Hepatocyte (in vitro differentiated cells): ENCODE measurements around the gene ADAMTS2. TPM values are rescaled to one million over a fixed set of nuclear protein-coding genes. Genes with fewer than 3 reads are reported as not detected.

ENCODE experiments used
- DNase-seq: peaks from one replicate; pipeline ENCODE4 v3.0.0-alpha.2; 2016; ENCODE audit warnings: low spot score
- H2AFZ ChIP-seq: fragments of 200-600 bp; sonication (generic); 2 replicates; pipeline ENCODE4 v1.6.0; 2016; ENCODE audit warnings: antibody characterized with exemption, mild to moderate bottlenecking
- H3K27ac ChIP-seq: fragments of 200-600 bp; sonication (generic); 2 replicates; pipeline ENCODE4 v1.5.1; 2016; ENCODE audit warnings: mild to moderate bottlenecking
- H3K27me3 ChIP-seq: fragments of 200-600 bp; sonication (generic); 2 replicates; pipeline ENCODE4 v1.6.1; 2016
- H3K36me3 ChIP-seq: fragments of 200-600 bp; sonication (generic); replicated peaks from 2 replicates; pipeline ENCODE4 v1.5.1; 2016; ENCODE audit warnings: low read depth; ENCODE audit not compliant: insufficient read depth
- H3K4me1 ChIP-seq: fragments of 200-600 bp; sonication (generic); 2 replicates; pipeline ENCODE4 v1.5.1; 2016; ENCODE audit warnings: mild to moderate bottlenecking, moderate library complexity; ENCODE audit not compliant: insufficient read depth
- H3K4me2 ChIP-seq: fragments of 200-600 bp; sonication (generic); 2 replicates; pipeline ENCODE4 v1.6.0; 2016
- H3K4me3 ChIP-seq: fragments of 200-600 bp; sonication (generic); 2 replicates; pipeline ENCODE4 v1.5.1; 2016; ENCODE audit warnings: mild to moderate bottlenecking
- H3K79me2 ChIP-seq: fragments of 200-600 bp; sonication (generic); 2 replicates; pipeline ENCODE4 v1.6.0; 2017; ENCODE audit warnings: mild to moderate bottlenecking
- H3K9me2 ChIP-seq: fragments of 200-600 bp; sonication (generic); replicated peaks from 2 replicates; pipeline ENCODE4 v1.6.0; 2017; ENCODE audit warnings: mild to moderate bottlenecking; ENCODE audit not compliant: insufficient read depth
- H3K9me3 ChIP-seq: fragments of 200-600 bp; sonication (generic); 2 replicates; pipeline ENCODE4 v1.5.1; 2016; ENCODE audit warnings: low read depth, mild to moderate bottlenecking
- H4K20me1 ChIP-seq: fragments of 200-600 bp; sonication (generic); 2 replicates; pipeline ENCODE4 v1.6.0; 2016; ENCODE audit warnings: mild to moderate bottlenecking; ENCODE audit not compliant: insufficient read depth, poor library complexity, severe bottlenecking
- EZH2 ChIP-seq: fragments of 200-600 bp; sonication (generic); IDR thresholded peaks from 2 replicates; pipeline ENCODE4 v1.6.1; 2016; ENCODE audit warnings: antibody characterized with exemption, mild to moderate bottlenecking, borderline replicate concordance
- EZH2phosphoT487 ChIP-seq: fragments of 200-600 bp; sonication (generic); IDR thresholded peaks from one replicate; pipeline ENCODE4 v1.6.1; 2018; ENCODE audit warnings: antibody characterized with exemption, mild to moderate bottlenecking, low read depth, moderate library complexity; ENCODE audit not compliant: unreplicated experiment, severe bottlenecking
- WGBS: methylation state at CpG from one replicate; pipeline ENCODE4 v1.1.6; 2016; ENCODE audit warnings: low lambda C conversion rate; ENCODE audit errors: missing lambda C conversion rate; 5-methylcytosine and 5-hydroxymethylcytosine counted together
- polyA plus RNA-seq: library from polyadenylated mRNA; unstranded; fragments of >200 nt; fragmentation: Nextera tagmentation; extraction: Ambion mirVana; gene quantifications from 2 replicates; pipeline ENCODE4 v1.2.1, GENCODE V29; 2016
- total RNA-seq: library from RNA; depleted of rRNA; stranded (reverse); fragments of >200 nt; gene quantifications from 2 replicates; pipeline ENCODE4 v1.2.3, GENCODE V29; 2014
- TF ChIP-seq, protein P1 (sequence below): fragments of 200-600 bp; sonication (generic); IDR thresholded peaks from 2 replicates; pipeline ENCODE4 v1.5.1; 2016; ENCODE audit warnings: antibody characterized with exemption, mild to moderate bottlenecking; ENCODE audit not compliant: poor library complexity

Gene ADAMTS2
- total and polyA plus RNA-seq, 2 experiments from 2014 or later: 55.4 to 78.8 TPM

DNA sequence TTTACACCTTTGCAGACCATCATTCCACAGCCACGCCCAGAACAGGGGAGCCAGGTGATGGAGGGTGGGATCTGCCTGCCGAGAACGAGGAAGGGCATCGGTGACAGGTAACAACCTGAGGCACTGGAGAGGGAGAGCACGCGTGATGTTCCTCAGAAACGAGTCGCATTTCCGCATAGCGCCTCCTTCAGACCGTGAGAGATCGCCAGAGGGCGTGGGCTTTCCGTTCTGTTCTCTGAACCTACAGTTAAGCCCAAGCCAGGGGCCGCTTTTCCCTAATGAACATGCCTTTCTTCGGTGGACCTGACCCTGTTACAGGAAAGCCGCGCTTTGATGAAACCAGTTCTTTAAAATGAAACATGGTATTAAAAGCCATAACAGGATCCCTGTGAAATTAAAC, 17.1 kb upstream of the ADAMTS2 start:
- no peaks in the 10 kb centered on the region for H3K9me3 ChIP-seq
- no peaks in the 10 kb centered on the region for H3K79me2 ChIP-seq
- no peak for TF ChIP-seq EZH2phosphoT487
- TF ChIP-seq EZH2: no peak
- TF ChIP-seq, protein P1, sequence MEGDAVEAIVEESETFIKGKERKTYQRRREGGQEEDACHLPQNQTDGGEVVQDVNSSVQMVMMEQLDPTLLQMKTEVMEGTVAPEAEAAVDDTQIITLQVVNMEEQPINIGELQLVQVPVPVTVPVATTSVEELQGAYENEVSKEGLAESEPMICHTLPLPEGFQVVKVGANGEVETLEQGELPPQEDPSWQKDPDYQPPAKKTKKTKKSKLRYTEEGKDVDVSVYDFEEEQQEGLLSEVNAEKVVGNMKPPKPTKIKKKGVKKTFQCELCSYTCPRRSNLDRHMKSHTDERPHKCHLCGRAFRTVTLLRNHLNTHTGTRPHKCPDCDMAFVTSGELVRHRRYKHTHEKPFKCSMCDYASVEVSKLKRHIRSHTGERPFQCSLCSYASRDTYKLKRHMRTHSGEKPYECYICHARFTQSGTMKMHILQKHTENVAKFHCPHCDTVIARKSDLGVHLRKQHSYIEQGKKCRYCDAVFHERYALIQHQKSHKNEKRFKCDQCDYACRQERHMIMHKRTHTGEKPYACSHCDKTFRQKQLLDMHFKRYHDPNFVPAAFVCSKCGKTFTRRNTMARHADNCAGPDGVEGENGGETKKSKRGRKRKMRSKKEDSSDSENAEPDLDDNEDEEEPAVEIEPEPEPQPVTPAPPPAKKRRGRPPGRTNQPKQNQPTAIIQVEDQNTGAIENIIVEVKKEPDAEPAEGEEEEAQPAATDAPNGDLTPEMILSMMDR: no peak
- no peaks in the 10 kb centered on the region for H3K27me3 ChIP-seq
- H3K4me2 ChIP-seq: no peak overlapping the region
- H3K4me1 ChIP-seq: no peaks in the 10 kb centered on the region
- no peak overlapping the region for H3K4me3 ChIP-seq
- no peak overlapping the region for H2AFZ ChIP-seq
- DNase-seq: no peak
- H3K27ac ChIP-seq: no peak overlapping the region
- no peaks in the 10 kb centered on the region for H3K9me2 ChIP-seq
- WGBS: 86% methylated on average over 18 of the region's 18 CpGs
- H3K36me3 ChIP-seq: no peaks in the 10 kb centered on the region
- H4K20me1 ChIP-seq: no peaks in the 10 kb centered on the region

DNA sequence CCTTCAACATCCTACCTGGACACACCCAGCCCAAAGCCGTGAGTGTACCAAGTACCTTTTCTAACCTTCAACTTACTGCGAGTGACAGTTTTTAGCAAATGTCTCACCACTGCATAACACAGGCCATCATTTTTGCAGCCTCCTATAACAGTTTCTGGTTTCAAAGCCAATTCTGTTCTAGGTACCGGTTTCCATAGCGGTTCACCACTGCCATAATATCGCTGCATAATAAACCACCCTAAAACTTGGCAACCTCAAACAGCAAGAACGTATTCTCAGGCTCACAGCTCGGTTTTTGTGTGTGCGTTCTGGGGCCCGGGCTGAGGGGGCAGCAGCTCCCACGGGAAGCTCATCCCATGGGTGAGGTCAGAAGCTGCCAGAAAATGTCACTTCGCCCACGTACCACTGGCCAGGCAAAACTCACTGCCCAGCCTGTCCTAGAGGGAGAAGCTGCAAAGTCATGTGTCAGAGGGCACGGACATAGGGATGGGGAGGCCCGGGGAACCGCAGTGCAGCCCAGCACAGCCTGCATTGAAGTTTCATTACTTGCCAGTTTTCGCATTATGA, 15.9 kb upstream of the ADAMTS2 start:
- H3K27me3 ChIP-seq: no peaks in the 10 kb centered on the region
- H3K27ac ChIP-seq: no peak overlapping the region
- no peaks in the 10 kb centered on the region for H3K79me2 ChIP-seq
- H2AFZ ChIP-seq: no peak overlapping the region
- TF ChIP-seq EZH2phosphoT487: no peak
- TF ChIP-seq, protein P1: no peak
- TF ChIP-seq EZH2: no peak
- no peaks in the 10 kb centered on the region for H3K9me2 ChIP-seq
- 87% methylated on average over 16 of the region's 16 CpGs for WGBS
- no peaks in the 10 kb centered on the region for H3K9me3 ChIP-seq
- H3K4me1 ChIP-seq: peaks cover 8% of the 10 kb centered on the region
- no peaks in the 10 kb centered on the region for H4K20me1 ChIP-seq
- H3K4me2 ChIP-seq: no peak overlapping the region
- H3K36me3 ChIP-seq: no peaks in the 10 kb centered on the region
- H3K4me3 ChIP-seq: no peak overlapping the region
- no peak for DNase-seq

DNA sequence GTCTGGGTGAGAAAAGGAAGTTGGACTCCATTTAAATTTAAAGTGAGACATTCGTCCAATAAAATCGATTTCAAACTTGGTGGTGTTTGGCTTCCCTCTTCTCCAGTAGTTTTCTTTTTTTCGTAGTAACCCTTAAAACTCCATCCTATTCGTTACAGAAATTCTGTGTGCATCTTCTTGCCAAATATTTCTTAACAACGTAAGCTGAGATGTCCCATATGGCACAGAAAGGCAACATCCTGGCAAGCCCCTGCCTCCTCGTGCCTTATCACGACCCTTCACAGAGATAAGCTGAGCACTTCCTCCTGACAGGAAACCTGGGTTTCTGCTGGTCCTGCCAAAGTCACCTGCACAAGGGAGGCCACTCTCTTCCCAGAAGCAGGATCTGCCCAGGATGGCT, 11.8 kb upstream of the ADAMTS2 start:
- H4K20me1 ChIP-seq: no peaks in the 10 kb centered on the region

More for the DNA sequence above, 11.8 kb upstream of the ADAMTS2 start:
- WGBS: 51% methylated on average over 7 of the region's 7 CpGs
- Histone ChIP-seq H3K9me2 (no peaks in the 10 kb centered on the region), H3K4me1 (peaks cover 10% of the 10 kb centered on the region), H3K27ac (peak overlapping the region; percentile 83), H3K27me3 (no peaks in the 10 kb centered on the region), H3K4me2 (peak overlapping the region; percentile 25), H3K4me3 (no peak overlapping the region), H3K36me3 (no peaks in the 10 kb centered on the region), H3K79me2 (no peaks in the 10 kb centered on the region), H2AFZ (no peak overlapping the region), H3K9me3 (no peaks in the 10 kb centered on the region)
- DNase-seq: no peak
- TF ChIP-seq, protein P1: no peak
- TF ChIP-seq EZH2 (no peak), EZH2phosphoT487 (no peak)
